ENCODE results near the gene RPS10. TPM values are rescaled to one million over a fixed set of nuclear protein-coding genes. Genes with fewer than 3 reads are reported as not detected.

The RPS10 gene
- polyA plus RNA-seq (ENCODE audit: insufficient read length in 12 of 12), result 1,000 to 10,000 TPM in 10 of 12 donors, 100 to 1,000 TPM in 1, not detected in 1; 861 to 1,651 (median 1,510) TPM
- long read RNA-seq, donor 1, transcript RPS10-206 (6 exons, 781 nt), result minor isoform, 9 of 1,864 reads
- long read RNA-seq, donor 1, transcript RPS10-208 (5 exons, 1,407 nt), result minor isoform, 29 of 1,864 reads
- long read RNA-seq, donor 1, transcript RPS10-205 (3 exons, 734 nt), result minor isoform, 14 of 1,864 reads
- long read RNA-seq, donor 1, transcript RPS10-209 (6 exons, 588 nt), result major isoform, 1,311 of 1,864 reads
- long read RNA-seq, donor 1, partial matches to known transcripts, result 471 of 1,864 reads
- long read RNA-seq, donor 1, other reads (novel, unspliced or antisense), result 28 of 1,864 reads
- long read RNA-seq, donor 2, transcript RPS10-208 (5 exons, 1,407 nt), result minor isoform, 21 of 1,143 reads
- long read RNA-seq, donor 2, transcript RPS10-209 (6 exons, 588 nt), result major isoform, 831 of 1,143 reads
- long read RNA-seq, donor 2, transcript RPS10-206 (6 exons, 781 nt), result minor isoform, 6 of 1,143 reads
- long read RNA-seq, donor 2, transcript RPS10-205 (3 exons, 734 nt), result minor isoform, 20 of 1,143 reads
- long read RNA-seq, donor 2, partial matches to known transcripts, result 265 of 1,143 reads
- long read RNA-seq, donor 2, other reads (novel, unspliced or antisense), result 0 of 1,143 reads
- long read RNA-seq, donor 3, transcript RPS10-205 (3 exons, 734 nt), result minor isoform, 9 of 836 reads
- long read RNA-seq, donor 3, transcript RPS10-209 (6 exons, 588 nt), result major isoform, 546 of 836 reads
- long read RNA-seq, donor 3, transcript RPS10-208 (5 exons, 1,407 nt), result minor isoform, 32 of 836 reads
- long read RNA-seq, donor 3, partial matches to known transcripts, result 239 of 836 reads
- long read RNA-seq, donor 3, other reads (novel, unspliced or antisense), result 7 of 836 reads
- long read RNA-seq, donor 4, transcript RPS10-209 (6 exons, 588 nt), result major isoform, 406 of 632 reads
- long read RNA-seq, donor 4, transcript RPS10-205 (3 exons, 734 nt), result minor isoform, 7 of 632 reads
- long read RNA-seq, donor 4, transcript RPS10-208 (5 exons, 1,407 nt), result minor isoform, 26 of 632 reads
- long read RNA-seq, donor 4, partial matches to known transcripts, result 189 of 632 reads
- long read RNA-seq, donor 4, other reads (novel, unspliced or antisense), result 0 of 632 reads
- long read RNA-seq, donor 5, transcript RPS10-208 (5 exons, 1,407 nt), result minor isoform, 26 of 1,765 reads
- long read RNA-seq, donor 5, transcript RPS10-209 (6 exons, 588 nt), result major isoform, 1,300 of 1,765 reads
- long read RNA-seq, donor 5, transcript RPS10-206 (6 exons, 781 nt), result minor isoform, 6 of 1,765 reads
- long read RNA-seq, donor 5, transcript RPS10-205 (3 exons, 734 nt), result minor isoform, 13 of 1,765 reads
- long read RNA-seq, donor 5, partial matches to known transcripts, result 359 of 1,765 reads
- long read RNA-seq, donor 5, other reads (novel, unspliced or antisense), result 61 of 1,765 reads
- long read RNA-seq, donor 6, transcript RPS10-205 (3 exons, 734 nt), result minor isoform, 8 of 992 reads
- long read RNA-seq, donor 6, transcript RPS10-209 (6 exons, 588 nt), result major isoform, 662 of 992 reads
- long read RNA-seq, donor 6, transcript RPS10-208 (5 exons, 1,407 nt), result minor isoform, 30 of 992 reads
- long read RNA-seq, donor 6, partial matches to known transcripts, result 262 of 992 reads
- long read RNA-seq, donor 6, other reads (novel, unspliced or antisense), result 27 of 992 reads
- long read RNA-seq, donor 7, transcript RPS10-209 (6 exons, 588 nt), result major isoform, 618 of 922 reads
- long read RNA-seq, donor 7, transcript RPS10-205 (3 exons, 734 nt), result minor isoform, 8 of 922 reads
- long read RNA-seq, donor 7, transcript RPS10-208 (5 exons, 1,407 nt), result minor isoform, 20 of 922 reads
- long read RNA-seq, donor 7, partial matches to known transcripts, result 262 of 922 reads
- long read RNA-seq, donor 7, other reads (novel, unspliced or antisense), result 14 of 922 reads
- long read RNA-seq, donor 8, transcript RPS10-205 (3 exons, 734 nt), result minor isoform, 13 of 1,712 reads
- long read RNA-seq, donor 8, transcript RPS10-208 (5 exons, 1,407 nt), result minor isoform, 30 of 1,712 reads
- long read RNA-seq, donor 8, transcript RPS10-209 (6 exons, 588 nt), result major isoform, 1,243 of 1,712 reads
- long read RNA-seq, donor 8, partial matches to known transcripts, result 376 of 1,712 reads
- long read RNA-seq, donor 8, other reads (novel, unspliced or antisense), result 46 of 1,712 reads
- long read RNA-seq, donor 9, transcript RPS10-208 (5 exons, 1,407 nt), result minor isoform, 29 of 1,158 reads
- long read RNA-seq, donor 9, transcript RPS10-209 (6 exons, 588 nt), result major isoform, 759 of 1,158 reads
- long read RNA-seq, donor 9, transcript RPS10-205 (3 exons, 734 nt), result minor isoform, 23 of 1,158 reads
- long read RNA-seq, donor 9, partial matches to known transcripts, result 339 of 1,158 reads
- long read RNA-seq, donor 9, other reads (novel, unspliced or antisense), result 6 of 1,158 reads
- long read RNA-seq, donor 10, transcript RPS10-209 (6 exons, 588 nt), result major isoform, 879 of 1,259 reads
- long read RNA-seq, donor 10, transcript RPS10-208 (5 exons, 1,407 nt), result minor isoform, 34 of 1,259 reads
- long read RNA-seq, donor 10, transcript RPS10-206 (6 exons, 781 nt), result minor isoform, 5 of 1,259 reads
- long read RNA-seq, donor 10, transcript RPS10-205 (3 exons, 734 nt), result minor isoform, 15 of 1,259 reads
- long read RNA-seq, donor 10, partial matches to known transcripts, result 295 of 1,259 reads
- long read RNA-seq, donor 10, other reads (novel, unspliced or antisense), result 31 of 1,259 reads
- long read RNA-seq, donor 11, transcript RPS10-205 (3 exons, 734 nt), result minor isoform, 18 of 1,641 reads
- long read RNA-seq, donor 11, transcript RPS10-206 (6 exons, 781 nt), result minor isoform, 13 of 1,641 reads
- long read RNA-seq, donor 11, transcript RPS10-209 (6 exons, 588 nt), result major isoform, 1,179 of 1,641 reads
- long read RNA-seq, donor 11, transcript RPS10-208 (5 exons, 1,407 nt), result minor isoform, 24 of 1,641 reads
- long read RNA-seq, donor 11, partial matches to known transcripts, result 389 of 1,641 reads
- long read RNA-seq, donor 11, other reads (novel, unspliced or antisense), result 18 of 1,641 reads

DNA sequence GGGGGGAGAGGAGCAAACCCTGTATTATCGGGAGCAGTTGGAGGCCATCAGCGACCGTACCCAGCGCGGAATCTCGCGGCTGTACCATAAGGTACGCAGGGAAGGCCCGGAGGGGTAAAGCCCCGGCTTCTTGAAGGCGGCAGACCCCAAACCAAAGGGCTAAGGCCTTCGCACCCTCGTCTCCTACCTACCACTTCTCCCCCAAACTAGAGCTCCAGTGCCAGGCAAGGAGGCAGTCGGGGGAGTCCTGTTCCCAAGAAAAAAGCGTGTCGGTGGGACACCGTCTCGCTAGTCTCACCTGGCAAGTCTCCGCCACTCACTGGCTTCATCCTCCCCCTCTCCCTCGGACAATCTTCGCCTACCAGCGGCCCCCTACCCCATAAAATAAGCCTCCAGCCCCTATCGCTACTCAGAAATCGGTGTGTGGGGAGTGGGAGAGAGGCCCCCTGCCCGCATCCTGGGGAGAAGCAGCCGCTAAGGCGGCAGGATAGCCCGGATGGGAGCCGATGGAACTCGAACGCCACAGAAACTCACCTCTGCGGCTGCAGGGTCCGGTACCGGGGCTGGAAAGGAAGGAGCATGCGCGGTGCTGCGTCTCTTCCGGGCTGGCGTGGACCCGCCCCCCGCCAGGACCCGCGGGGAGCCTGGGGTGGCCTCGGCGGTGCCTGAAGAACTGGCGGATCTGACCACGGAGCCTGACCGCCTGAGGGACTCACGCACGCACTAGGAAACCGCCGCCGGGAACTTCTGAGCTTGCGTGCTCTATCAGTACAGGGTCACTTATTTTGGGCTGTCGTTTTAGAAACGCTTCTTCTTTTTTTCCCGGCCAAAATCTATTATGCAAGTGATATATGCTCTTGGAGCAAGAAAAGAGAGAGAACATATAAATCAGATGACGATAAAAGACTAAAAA is at the start of gene RPS10:
RPS10 (minus strand) TSS at position 572 of the 913 bp plus-strand sequence. CDS start 848 bp downstream, outside the sequence.
- peak; percentile 96 for DNase-seq

- no peak for DNase-seq
Observed at GRCh38 chr6:34475238-34475682, 49.4 kb upstream of the RPS10 start.

DNA sequence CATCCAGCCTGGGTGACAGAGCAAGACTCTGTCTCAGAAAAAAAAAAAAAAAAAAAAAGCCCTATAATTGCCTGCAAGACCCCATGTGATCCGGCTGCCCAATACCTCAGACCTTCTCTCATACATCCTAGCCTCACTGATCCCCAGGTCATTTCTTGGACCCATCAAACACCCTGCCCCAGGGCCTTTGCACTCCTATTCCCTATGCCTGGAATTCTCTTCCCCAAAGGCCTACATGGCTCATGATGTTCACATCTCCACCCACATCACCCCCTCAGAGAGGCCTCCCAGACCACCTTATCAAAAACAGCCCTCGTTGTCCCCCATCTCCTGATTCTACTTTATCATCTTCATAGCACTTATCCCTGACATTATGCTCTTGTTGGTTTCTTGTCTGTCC is 48.9 kb upstream of the RPS10 start:
- DNase-seq, result no peak

DNA sequence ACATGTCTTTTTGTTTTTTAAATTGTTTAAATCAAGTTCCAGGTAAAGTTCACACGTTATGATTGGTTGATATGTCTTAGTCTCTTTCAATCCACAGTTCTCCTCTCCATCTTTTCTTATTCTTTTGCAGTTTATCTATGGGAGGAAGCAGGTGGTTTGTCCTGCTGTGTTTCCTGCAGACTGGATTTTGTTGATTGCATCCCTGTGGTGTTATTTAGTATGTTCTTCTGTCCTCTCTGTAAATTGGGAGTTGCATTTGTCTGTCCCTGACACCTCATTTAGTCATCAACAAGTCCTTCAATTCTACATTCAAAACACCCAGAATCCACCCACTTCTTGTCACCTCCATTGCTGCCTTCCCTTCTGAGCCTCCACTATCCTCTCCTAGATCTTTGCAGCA is 48.1 kb upstream of the RPS10 start:
- no peak for DNase-seq

GRCh38 chr6:34472425-34472824 is 46.6 kb upstream of the RPS10 start:
- DNase-seq, result no peak

GRCh38 chr6:34469499-34469898 is 43.6 kb upstream of the RPS10 start:
- no peak for DNase-seq

- no peak for DNase-seq
Observed at GRCh38 chr6:34468378-34468892, 42.6 kb upstream of the RPS10 start.

- DNase-seq, result no peak
Observed at GRCh38 chr6:34466242-34467185, 40.6 kb upstream of the RPS10 start.

- no peak for DNase-seq
Observed at GRCh38 chr6:34465531-34466241, 39.8 kb upstream of the RPS10 start, which contains the start of gene PACSIN1. PACSIN1 (plus strand) TSS chr6:34466076; CDS start chr6:34526306, 60,230 bp downstream.

GRCh38 chr6:34463849-34464248 is 38.0 kb upstream of the RPS10 start:
- DNase-seq, result no peak

DNA sequence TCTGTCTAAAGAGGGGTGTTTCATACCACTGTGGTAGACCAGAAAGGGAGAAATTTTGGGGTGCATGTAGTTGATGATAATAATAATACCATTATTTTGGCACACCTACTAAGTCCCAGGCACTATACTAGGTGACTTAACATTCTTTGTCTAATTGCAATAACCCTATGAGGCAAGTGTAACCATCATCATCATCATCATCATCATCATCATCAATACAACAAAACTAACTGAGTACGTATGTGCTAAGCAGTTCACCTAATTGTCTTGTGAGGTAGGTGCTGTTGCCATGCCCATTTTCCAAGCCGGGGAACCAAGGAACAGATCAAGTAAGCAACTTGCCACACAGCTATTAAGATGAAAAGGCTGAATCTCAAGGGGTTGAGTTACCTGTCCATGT is 37.4 kb upstream of the RPS10 start:
- no peak for DNase-seq

- DNase-seq, result no peak
Observed at GRCh38 chr6:34462551-34462971, 36.7 kb upstream of the RPS10 start.

DNA sequence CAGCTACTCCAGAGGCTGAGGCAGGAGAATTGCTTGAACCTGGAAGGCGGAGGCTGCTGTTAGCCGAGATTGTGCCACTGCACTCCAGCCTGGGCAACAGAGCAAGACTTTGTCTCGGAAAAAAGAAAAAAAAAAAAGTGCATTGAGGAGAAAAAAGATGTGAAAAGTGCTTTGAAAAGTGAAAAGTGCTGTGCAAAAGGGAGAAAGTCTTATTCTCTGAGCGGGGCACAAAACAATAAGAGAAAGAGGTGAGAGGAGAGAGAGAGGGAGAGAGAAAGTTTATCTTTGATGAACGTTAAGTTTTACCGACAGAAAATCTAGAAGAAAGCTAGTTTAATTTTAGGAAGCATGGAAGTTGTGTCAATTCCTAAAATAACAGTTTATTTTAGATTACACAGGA is 36.1 kb upstream of the RPS10 start:
- no peak for DNase-seq

GRCh38 chr6:34460796-34461507 is 35.1 kb upstream of the RPS10 start:
- DNase-seq, result no peak

Measured in muscle of arm (tissue), 14 donors.